Measurements from ENCODE around the gene PANX1. TPM values are rescaled to one million over a fixed set of nuclear protein-coding genes. Genes with fewer than 3 reads are reported as not detected.

Gene PANX1
- total RNA-seq, 4 donors from 2014 or later = 9.0 to 20.1 (median 11.3) TPM

DNA sequence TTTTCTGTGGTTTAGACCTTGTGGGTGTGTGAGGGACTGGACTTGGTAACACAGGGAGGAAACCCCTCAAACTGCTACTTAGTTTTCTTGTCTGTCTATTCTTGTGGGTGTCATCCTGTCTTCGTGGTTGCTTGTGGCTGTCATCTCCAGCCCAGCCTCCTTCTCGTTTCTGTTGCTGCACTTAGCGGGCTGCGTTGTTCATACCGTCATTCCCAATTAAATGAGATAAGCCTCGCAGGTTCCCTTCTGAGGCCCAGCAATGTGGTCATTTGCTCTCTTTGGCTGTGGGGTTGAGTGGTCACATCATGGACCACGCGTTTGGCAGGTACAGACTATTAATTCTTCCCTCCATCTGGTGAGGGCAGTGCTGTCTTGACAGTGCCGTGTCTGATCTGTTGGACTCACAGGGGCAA, 18.8 kb downstream of the PANX1 start:
- H3K36me3 ChIP-seq = no peaks in the 10 kb centered on the region
- TF ChIP-seq POLR2AphosphoS5 (IDR thresholded peaks at IDR 0.05) = no peak
- no peak for TF ChIP-seq POLR2A (IDR thresholded peaks at IDR 0.05)
- TF ChIP-seq, protein P1, sequence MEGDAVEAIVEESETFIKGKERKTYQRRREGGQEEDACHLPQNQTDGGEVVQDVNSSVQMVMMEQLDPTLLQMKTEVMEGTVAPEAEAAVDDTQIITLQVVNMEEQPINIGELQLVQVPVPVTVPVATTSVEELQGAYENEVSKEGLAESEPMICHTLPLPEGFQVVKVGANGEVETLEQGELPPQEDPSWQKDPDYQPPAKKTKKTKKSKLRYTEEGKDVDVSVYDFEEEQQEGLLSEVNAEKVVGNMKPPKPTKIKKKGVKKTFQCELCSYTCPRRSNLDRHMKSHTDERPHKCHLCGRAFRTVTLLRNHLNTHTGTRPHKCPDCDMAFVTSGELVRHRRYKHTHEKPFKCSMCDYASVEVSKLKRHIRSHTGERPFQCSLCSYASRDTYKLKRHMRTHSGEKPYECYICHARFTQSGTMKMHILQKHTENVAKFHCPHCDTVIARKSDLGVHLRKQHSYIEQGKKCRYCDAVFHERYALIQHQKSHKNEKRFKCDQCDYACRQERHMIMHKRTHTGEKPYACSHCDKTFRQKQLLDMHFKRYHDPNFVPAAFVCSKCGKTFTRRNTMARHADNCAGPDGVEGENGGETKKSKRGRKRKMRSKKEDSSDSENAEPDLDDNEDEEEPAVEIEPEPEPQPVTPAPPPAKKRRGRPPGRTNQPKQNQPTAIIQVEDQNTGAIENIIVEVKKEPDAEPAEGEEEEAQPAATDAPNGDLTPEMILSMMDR (IDR thresholded peaks at IDR 0.05) = no peak
- TF ChIP-seq EP300 (IDR thresholded peaks at IDR 0.05; ENCODE audit: low read depth) = no peak
- H3K9me3 ChIP-seq = no peaks in the 10 kb centered on the region
- no peak for DNase-seq
- no peak overlapping the region for H3K27ac ChIP-seq
- in situ Hi-C loops (cut with MboI; ENCODE audit: low pct_ligation_motif_present in 1 of 4, low pct_unique_long_range_greater_than_20kb in 1 of 4, low sequenced_read_pairs in 3 of 4) = no loop called here
- H3K27me3 ChIP-seq = no peaks in the 10 kb centered on the region
- intact Hi-C loops (cut with DNase I; ENCODE audit: low total_unique reads) = no loop called here
- WGBS, 2 donors (ENCODE audit: low coverage in 1 of 2) = 79 to 80% methylated on average over 1 to 9 of the region's 9 CpGs
- no peak overlapping the region for H3K4me3 ChIP-seq
- H3K4me1 ChIP-seq = peaks cover 6 to 50% (median 17%) of the 10 kb centered on the region in 4 donors

DNA sequence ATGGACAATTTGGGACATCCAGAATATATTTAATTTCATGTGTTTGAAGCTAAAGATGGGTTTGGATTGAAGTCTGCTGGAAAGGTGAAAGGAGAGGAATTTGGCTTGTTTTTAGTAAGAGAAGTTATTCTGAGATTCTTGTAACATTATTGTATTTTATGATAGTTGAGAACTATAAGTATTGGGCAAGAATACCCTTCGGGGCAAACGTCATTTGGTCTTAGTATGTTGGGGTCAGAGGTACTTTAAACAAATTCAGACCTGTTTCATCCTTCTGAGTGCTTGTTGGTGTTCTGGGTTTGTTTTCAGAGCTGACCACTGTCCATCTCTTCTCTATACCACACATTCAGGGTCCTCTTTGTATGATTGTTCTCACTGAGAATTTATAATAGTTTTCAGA, 19.5 kb downstream of the PANX1 start:
- in situ Hi-C loops (cut with MboI; ENCODE audit: low pct_ligation_motif_present in 1 of 4, low pct_unique_long_range_greater_than_20kb in 1 of 4, low sequenced_read_pairs in 3 of 4) (no loop called here), intact Hi-C loops (cut with DNase I; ENCODE audit: low total_unique reads) (no loop called here)
- TF ChIP-seq POLR2A (IDR thresholded peaks at IDR 0.05) (no peak), POLR2AphosphoS5 (IDR thresholded peaks at IDR 0.05) (no peak), EP300 (IDR thresholded peaks at IDR 0.05; ENCODE audit: low read depth) (no peak)
- TF ChIP-seq, protein P1 (IDR thresholded peaks at IDR 0.05) = no peak
- H3K36me3 ChIP-seq = no peaks in the 10 kb centered on the region
- no peaks in the 10 kb centered on the region for H3K27me3 ChIP-seq
- peaks cover 6 to 50% (median 19%) of the 10 kb centered on the region in 4 donors for H3K4me1 ChIP-seq
- WGBS, 2 donors (ENCODE audit: low coverage in 1 of 2) = 70 to 88% methylated on average over 2 of the region's 2 CpGs
- DNase-seq = no peak
- H3K27ac ChIP-seq = no peak overlapping the region
- no peak overlapping the region for H3K4me3 ChIP-seq
- H3K9me3 ChIP-seq = no peaks in the 10 kb centered on the region

DNA sequence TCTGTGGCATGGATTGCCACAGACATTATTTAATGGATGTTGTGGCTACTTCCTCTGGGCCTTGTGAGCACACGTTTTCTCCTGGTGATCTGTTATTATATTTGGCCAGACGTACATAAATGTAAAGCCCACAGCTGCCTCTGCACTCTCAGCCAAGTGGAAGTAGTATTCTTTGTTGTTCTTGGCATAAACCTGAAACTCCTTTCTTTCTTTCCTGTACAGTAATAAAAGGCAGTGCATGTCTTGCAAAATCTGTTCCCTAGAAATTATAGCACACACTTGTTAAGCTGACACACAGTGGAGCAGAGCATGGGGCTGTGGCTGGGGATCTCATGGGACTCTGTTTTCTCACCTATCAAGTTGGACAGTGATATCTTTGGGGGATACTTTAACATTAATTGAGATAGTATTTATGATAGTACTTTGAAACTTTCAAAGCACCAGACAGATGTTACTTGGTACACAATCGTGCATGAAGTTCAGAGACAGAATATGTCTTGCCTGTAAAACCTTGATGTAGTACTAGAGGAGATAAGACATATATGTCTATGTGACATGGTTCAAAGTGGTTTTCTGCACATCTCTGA, 20.9 kb downstream of the PANX1 start:
- H3K4me3 ChIP-seq = no peak overlapping the region
- in situ Hi-C loops (cut with MboI; ENCODE audit: low pct_ligation_motif_present in 1 of 4, low pct_unique_long_range_greater_than_20kb in 1 of 4, low sequenced_read_pairs in 3 of 4) (loop anchor here in 1 of 4 donors (25.0 kb wide), 1 partner anchor 338 kb away; the partner anchor contains the start of genes ANKRD49 and MRE11), intact Hi-C loops (cut with DNase I; ENCODE audit: low total_unique reads) (no loop called here)
- no peak overlapping the region for H3K27ac ChIP-seq
- H3K9me3 ChIP-seq = no peaks in the 10 kb centered on the region
- WGBS, 2 donors (ENCODE audit: low coverage in 1 of 2) = 31 to 40% methylated on average over 1 to 3 of the region's 3 CpGs
- TF ChIP-seq POLR2A (IDR thresholded peaks at IDR 0.05) (no peak), EP300 (IDR thresholded peaks at IDR 0.05; ENCODE audit: low read depth) (no peak), POLR2AphosphoS5 (IDR thresholded peaks at IDR 0.05) (no peak)
- TF ChIP-seq, protein P1 (IDR thresholded peaks at IDR 0.05) = no peak
- no peak for DNase-seq
- no peaks in the 10 kb centered on the region for H3K27me3 ChIP-seq
- H3K36me3 ChIP-seq = no peaks in the 10 kb centered on the region
- H3K4me1 ChIP-seq = peaks cover 6 to 46% (median 19%) of the 10 kb centered on the region in 4 donors

DNA sequence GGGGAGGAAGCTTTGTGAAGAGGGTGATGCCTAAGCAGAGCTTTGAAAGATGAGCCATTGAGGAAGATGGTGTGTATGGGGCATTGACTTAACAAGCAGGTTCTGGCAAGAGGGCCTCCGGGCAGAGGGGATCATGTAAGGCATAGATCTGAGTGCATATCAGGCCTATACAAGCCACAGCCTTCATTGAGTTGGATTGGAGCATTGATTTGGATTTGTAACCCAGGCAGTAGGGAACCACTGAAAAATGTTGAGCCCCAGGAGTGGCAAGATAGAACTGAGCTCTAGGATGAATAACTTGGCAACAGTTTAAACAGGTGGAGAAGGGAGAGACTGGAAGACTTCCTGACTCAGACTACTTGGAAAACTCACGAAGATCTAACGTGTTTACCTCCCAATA, 21.4 kb downstream of the PANX1 start:
- H3K4me1 ChIP-seq = peaks cover 6 to 46% (median 19%) of the 10 kb centered on the region in 4 donors
- DNase-seq = no peak

More for the DNA sequence above, 21.4 kb downstream of the PANX1 start:
- no peaks in the 10 kb centered on the region for H3K36me3 ChIP-seq
- no peaks in the 10 kb centered on the region for H3K27me3 ChIP-seq
- 92 to 100% methylated on average over 2 to 3 of the region's 3 CpGs for WGBS, 2 donors (ENCODE audit: low coverage in 1 of 2)
- TF ChIP-seq, protein P1 (IDR thresholded peaks at IDR 0.05) = no peak
- TF ChIP-seq EP300 (IDR thresholded peaks at IDR 0.05; ENCODE audit: low read depth) (no peak), POLR2AphosphoS5 (IDR thresholded peaks at IDR 0.05) (no peak), POLR2A (IDR thresholded peaks at IDR 0.05) (no peak)
- H3K4me3 ChIP-seq = no peak overlapping the region
- no peak overlapping the region for H3K27ac ChIP-seq
- intact Hi-C loops (cut with DNase I; ENCODE audit: low total_unique reads) (no loop called here), in situ Hi-C loops (cut with MboI; ENCODE audit: low pct_ligation_motif_present in 1 of 4, low pct_unique_long_range_greater_than_20kb in 1 of 4, low sequenced_read_pairs in 3 of 4) (loop anchor here in 1 of 4 donors (25.0 kb wide), 1 partner anchor 337 kb away; the partner anchor contains the start of genes ANKRD49 and MRE11)
- no peaks in the 10 kb centered on the region for H3K9me3 ChIP-seq

Measured in transverse colon (tissue), 4 donors.